Choroid plexus epithelial cell (primary cell): ENCODE results near the gene FREY1.

Source experiments
- DNase-seq: peaks from one replicate; pipeline ENCODE4 v3.0.0-alpha.2; 2010; ENCODE audit warnings: low read depth
- H3K4me3 ChIP-seq: 2 replicates; pipeline ENCODE4 v1.5.1; 2011; ENCODE audit warnings: low read depth, mild to moderate bottlenecking, control low read depth, low read length, moderate library complexity
- TF ChIP-seq, protein P1 (sequence below): conservative IDR thresholded peaks from 2 replicates; pipeline ENCODE4 v1.5.1; 2011; ENCODE audit warnings: low read depth, mild to moderate bottlenecking, control low read depth, inconsistent platforms, low read length, moderate library complexity

Gene FREY1, protein sequence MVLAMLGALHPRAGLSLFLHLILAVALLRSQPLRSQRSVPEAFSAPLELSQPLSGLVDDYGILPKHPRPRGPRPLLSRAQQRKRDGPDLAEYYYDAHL

DNA sequence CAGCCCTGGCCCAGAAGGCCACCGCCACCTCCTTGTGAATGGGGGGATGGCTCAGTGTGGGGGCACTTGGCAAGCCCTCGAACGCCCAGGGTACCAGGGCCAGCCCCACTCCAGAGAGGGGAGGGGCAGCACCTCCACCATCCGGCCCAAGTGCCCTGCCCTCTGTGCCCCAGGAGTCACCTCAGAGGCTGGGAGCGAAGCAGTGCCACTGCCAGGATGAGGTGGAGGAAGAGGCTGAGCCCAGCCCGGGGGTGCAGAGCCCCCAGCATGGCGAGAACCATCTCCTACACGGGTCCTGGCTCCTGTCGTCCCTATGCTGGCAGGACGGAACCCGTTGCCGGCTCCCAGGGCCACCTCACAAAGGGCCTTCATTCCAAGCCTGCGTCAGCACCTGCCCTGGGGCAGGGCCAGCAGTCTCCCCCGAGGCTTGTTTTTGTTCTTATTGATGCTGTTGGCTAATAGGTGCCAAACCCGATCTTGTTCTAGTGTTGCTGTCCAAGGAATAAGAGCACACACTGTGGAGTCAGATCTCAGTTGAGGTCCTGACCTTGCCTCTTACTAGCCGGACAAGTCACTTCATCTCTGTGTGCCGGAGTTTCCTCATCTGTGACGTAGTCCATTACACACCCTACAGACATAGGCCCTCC is at the start of gene FREY1:
TSS of gene FREY1 (minus strand) at position 307 of the 647 bp plus-strand sequence. CDS start at position 281, 26 bp downstream.
- H3K4me3 ChIP-seq: no peak within 1 kb of the TSS
- TF ChIP-seq, protein P1, sequence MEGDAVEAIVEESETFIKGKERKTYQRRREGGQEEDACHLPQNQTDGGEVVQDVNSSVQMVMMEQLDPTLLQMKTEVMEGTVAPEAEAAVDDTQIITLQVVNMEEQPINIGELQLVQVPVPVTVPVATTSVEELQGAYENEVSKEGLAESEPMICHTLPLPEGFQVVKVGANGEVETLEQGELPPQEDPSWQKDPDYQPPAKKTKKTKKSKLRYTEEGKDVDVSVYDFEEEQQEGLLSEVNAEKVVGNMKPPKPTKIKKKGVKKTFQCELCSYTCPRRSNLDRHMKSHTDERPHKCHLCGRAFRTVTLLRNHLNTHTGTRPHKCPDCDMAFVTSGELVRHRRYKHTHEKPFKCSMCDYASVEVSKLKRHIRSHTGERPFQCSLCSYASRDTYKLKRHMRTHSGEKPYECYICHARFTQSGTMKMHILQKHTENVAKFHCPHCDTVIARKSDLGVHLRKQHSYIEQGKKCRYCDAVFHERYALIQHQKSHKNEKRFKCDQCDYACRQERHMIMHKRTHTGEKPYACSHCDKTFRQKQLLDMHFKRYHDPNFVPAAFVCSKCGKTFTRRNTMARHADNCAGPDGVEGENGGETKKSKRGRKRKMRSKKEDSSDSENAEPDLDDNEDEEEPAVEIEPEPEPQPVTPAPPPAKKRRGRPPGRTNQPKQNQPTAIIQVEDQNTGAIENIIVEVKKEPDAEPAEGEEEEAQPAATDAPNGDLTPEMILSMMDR: no peak
- no peak for DNase-seq

DNA sequence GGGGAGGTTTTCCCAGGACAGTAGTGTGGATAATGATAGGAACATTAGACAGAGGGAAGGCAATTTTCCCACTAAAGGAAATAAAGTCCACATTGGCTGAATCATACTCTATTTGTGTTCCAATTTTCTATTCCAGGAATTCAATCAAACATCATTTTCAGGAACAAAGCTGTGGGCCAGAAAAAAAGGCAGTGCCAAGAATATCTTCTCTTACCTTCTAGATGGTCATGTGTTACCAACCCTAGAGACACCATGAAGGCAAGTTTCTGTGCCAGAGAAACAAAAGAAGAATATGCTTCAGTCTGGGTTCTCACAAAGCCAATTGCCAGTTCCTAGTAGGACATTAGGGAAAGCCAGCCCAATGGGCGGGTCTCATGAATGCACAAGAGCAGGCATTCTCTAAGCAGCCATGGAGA is 42.9 kb upstream of the FREY1 start:
- TF ChIP-seq, protein P1: no peak
- no peak for DNase-seq
- H3K4me3 ChIP-seq: no peak overlapping the region

DNA sequence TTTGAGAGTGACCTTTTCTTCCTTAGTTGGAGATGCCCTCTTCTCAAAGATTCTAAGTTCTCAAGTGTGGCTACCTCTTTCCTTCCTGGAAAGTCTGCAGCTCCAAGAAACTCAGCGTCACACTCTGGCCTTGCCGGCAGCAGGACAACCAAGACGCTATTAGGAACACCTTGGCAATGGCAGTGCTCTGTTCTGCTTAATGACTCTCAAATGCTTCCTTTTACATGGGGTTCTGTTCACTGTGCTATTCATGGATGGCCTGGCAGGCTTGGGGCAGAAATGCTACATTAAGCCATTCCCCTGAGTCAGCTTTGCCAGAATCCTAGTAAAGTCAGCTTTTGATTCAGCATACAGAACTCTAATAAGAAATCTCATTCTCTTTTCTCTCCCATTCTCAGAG is 41.3 kb upstream of the FREY1 start:
- no peak for DNase-seq
- TF ChIP-seq, protein P1: no peak
- no peak overlapping the region for H3K4me3 ChIP-seq

DNA sequence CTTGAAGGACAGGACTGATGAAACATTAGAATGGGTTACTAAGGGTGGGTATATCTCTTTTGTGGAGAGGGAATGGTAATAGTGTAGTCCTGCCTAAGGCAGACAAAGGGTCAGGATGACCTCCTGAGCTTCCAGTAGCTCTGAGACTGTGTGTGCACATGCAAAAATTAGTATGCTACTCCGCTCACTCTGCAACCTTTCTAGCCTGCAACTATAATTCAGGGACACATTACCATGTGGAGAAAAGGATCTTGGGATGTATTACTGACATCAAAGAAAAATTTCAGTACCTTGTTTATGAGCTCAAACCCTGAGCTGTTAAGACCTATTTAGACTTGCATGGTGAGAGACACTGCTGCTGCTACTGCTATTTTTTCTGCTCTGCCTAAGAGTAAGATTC is 40.8 kb upstream of the FREY1 start:
- H3K4me3 ChIP-seq: no peak overlapping the region
- no peak for DNase-seq
- TF ChIP-seq, protein P1: no peak

DNA sequence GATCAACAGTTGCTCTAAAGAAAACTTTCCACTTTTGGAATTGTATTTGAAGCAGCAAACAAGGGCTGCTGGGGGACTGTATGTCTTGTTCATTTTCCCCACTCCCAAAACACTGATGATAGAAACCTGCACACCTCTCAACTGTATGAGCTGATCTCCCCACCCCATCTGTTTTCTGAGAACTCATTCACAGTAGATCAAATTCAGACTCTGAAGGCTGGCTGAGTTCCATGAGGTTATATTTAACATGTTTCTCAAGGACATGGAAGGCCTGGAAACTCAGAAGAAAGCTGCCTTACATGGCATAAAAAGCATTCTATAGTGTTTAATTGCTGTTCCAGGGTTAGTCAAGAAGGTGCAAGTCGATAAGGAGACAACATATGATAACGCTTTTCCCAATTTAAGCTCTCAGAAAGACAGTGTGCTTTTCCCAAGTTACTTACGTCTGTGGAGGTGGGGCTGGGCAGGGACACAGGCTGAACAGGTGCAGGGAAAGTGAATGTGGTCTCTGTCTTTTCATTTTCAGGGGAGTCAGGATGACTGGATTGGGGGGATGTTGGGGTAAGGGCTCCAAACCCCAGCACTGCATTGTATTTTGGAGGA is 38.4 kb upstream of the FREY1 start:
- TF ChIP-seq, protein P1: no peak
- DNase-seq: no peak
- H3K4me3 ChIP-seq: no peak overlapping the region

DNA sequence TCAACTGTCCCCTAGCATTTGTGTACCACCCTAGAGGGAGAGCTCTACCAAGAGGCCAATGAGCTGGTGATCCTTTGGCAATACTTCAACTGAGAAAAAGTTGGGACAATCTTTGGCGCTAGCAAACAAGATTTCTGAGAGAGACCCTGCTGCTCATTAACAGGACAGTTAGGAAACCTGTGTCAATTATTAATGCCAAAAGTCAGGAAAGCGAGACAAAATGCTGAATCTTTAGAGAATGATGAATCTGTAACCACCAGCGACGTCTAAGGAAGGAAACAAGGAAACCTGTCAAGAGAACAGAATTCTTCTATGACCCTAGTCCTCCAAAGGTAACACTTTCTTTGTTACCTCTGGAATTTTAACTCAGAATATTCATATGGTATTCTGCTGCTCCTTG is 35.3 kb upstream of the FREY1 start:
- TF ChIP-seq, protein P1: no peak
- DNase-seq: no peak
- H3K4me3 ChIP-seq: no peak overlapping the region

DNA sequence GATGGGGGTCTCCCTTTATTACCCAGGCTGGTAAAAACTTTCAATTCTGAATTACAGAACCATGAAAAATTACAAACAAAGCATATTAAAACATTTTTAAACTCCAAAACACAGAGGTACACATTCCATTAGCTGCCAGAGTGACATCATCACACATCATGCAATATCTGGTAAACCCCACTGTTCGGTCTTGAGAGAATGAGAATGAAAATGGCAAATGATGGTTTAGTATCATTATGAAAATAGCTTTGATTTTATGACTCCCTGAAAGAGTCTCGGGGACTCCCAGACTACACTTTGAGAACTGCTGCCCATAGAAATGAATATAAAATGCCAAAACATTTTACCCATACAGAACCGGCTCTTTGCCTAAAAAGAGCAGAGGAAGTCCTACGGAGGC is 34.2 kb upstream of the FREY1 start:
- TF ChIP-seq, protein P1: no peak
- DNase-seq: no peak
- no peak overlapping the region for H3K4me3 ChIP-seq
